Central memory CD8-positive, alpha-beta T cell (primary cell): ENCODE measurements around the gene TBX6.
A peak's percentile ranks its signal among the peaks of the same experiment; 100 is the strongest.

Source experiments
- ATAC-seq: fragments of 150-1000 bp; cut with Tn5 transposase; replicated peaks from 2 replicates; pipeline ENCODE4 v1.10.0; 2022; ENCODE audit warnings: mild to moderate bottlenecking, moderate FRiP score, moderate number of reproducible peaks; ENCODE audit not compliant: poor library complexity, severe bottlenecking; ENCODE audit errors: extremely low read depth
- DNase-seq, 2 donors: peaks; one replicate each; pipeline ENCODE4 v3.0.0; 2021; ENCODE audit warnings: low spot score in 2 of 2
- H3K27ac Mint-ChIP-seq: one replicate; pipeline ENCODE4 v1.8.0; 2022; ENCODE audit warnings: low read depth, mild to moderate bottlenecking, moderate library complexity, mixed read lengths
- H3K27me3 Mint-ChIP-seq: one replicate; pipeline ENCODE4 v1.8.0; 2022; ENCODE audit warnings: mixed read lengths
- H3K36me3 Mint-ChIP-seq: one replicate; pipeline ENCODE4 v1.8.0; 2022; ENCODE audit warnings: mild to moderate bottlenecking, moderate library complexity, mixed read lengths; ENCODE audit not compliant: insufficient read depth
- H3K4me1 Mint-ChIP-seq: one replicate; pipeline ENCODE4 v1.8.0; 2022; ENCODE audit warnings: mixed read lengths
- H3K4me3 Mint-ChIP-seq: one replicate; pipeline ENCODE4 v1.8.0; 2022; ENCODE audit warnings: mild to moderate bottlenecking, moderate library complexity, mixed read lengths
- H3K9me3 Mint-ChIP-seq: one replicate; pipeline ENCODE4 v1.8.0; 2022; ENCODE audit warnings: mixed read lengths

TBX6 gene

DNA sequence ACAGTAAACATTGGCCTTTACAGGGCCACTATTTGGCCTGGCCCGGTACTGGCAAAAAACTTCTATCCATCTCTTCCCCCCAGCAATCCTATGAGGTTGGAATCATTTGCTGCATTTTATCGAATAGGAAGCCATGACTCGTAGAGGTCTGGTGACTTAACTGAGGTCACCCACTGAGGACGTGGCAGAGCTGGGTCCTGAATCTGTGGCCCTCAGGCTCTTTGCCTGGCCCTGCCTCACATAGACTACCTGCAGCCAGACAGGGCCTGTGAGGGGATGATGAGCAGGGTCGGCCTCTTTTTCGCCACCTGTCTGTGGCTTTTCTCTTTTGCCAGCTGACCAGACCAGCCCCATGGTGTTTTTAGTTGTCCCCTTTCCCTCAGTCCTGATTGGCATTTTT, 14.1 kb downstream of the TBX6 start:
- ATAC-seq (no peak), DNase-seq (no peak)
- H3K4me1 Mint-ChIP-seq, result peaks cover 35% of the 10 kb centered on the region
- no peaks in the 10 kb centered on the region for H3K9me3 Mint-ChIP-seq
- H3K4me3 Mint-ChIP-seq, result peak overlapping the region; percentile 89
- peak overlapping the region; percentile 93 for H3K27ac Mint-ChIP-seq
- peaks cover 46% of the 10 kb centered on the region for H3K36me3 Mint-ChIP-seq
- H3K27me3 Mint-ChIP-seq, result no peaks in the 10 kb centered on the region

DNA sequence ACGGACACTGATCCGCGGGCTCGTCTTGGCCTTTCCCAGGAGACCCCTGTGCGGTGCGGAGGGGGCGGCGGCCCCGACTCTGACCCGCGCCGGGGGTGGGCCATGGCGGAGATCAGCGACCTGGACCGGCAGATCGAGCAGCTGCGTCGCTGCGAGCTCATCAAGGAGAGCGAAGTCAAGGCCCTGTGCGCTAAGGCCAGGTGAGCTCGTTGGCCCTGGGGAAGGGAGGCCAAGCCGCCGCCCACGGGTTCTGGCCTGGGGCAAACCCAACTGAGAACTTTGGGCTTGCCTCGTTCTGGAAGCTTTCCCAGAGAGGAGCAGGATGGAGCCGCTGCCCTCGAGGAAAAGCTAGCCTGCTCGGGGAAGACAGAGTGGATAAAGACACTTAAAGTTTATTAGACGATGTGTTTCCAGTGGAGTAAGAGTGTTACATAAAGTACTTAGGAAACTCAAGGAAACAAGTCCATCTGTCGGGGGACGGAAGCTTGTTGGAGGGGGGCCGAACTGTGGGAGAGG, 15.4 kb downstream of the TBX6 start:
- peaks cover 44% of the 10 kb centered on the region for H3K36me3 Mint-ChIP-seq
- no peak for DNase-seq
- ATAC-seq, result peak; percentile 59
- H3K9me3 Mint-ChIP-seq, result no peaks in the 10 kb centered on the region
- H3K4me3 Mint-ChIP-seq, result peak overlapping the region; percentile 89
- H3K27me3 Mint-ChIP-seq, result no peaks in the 10 kb centered on the region
- peaks cover 29% of the 10 kb centered on the region for H3K4me1 Mint-ChIP-seq
- H3K27ac Mint-ChIP-seq, result peak overlapping the region; percentile 93

- H3K4me3 Mint-ChIP-seq, result peak within 1 kb of the TSS; percentile 89
- peaks cover 43% of the 10 kb centered on the region for H3K36me3 Mint-ChIP-seq
- peaks cover 29% of the 10 kb centered on the region for H3K4me1 Mint-ChIP-seq
- H3K27me3 Mint-ChIP-seq, result no peaks in the 10 kb centered on the region
- peak within 1 kb of the TSS; percentile 93 for H3K27ac Mint-ChIP-seq
- no peaks in the 10 kb centered on the region for H3K9me3 Mint-ChIP-seq
- DNase-seq (peak; percentile 78 to 84), ATAC-seq (peak; percentile 92)
Measured at GRCh38 chr16:30075503-30076275, 16.0 kb downstream of the TBX6 start, which contains the start of gene PPP4C. Gene PPP4C, plus strand, starts transcription at chr16:30075994. Its CDS starts 384 bp downstream, at chr16:30076378.

- ATAC-seq, result no peak
- Mint-ChIP-seq H3K4me3 (peak overlapping the region; percentile 29), H3K4me1 (peaks cover 33% of the 10 kb centered on the region), H3K27ac (no peak overlapping the region), H3K9me3 (no peaks in the 10 kb centered on the region), H3K36me3 (peaks cover 64% of the 10 kb centered on the region), H3K27me3 (no peaks in the 10 kb centered on the region)
- no peak for DNase-seq
Measured at GRCh38 chr16:30070490-30070889, 21.2 kb downstream of the TBX6 start.

DNA sequence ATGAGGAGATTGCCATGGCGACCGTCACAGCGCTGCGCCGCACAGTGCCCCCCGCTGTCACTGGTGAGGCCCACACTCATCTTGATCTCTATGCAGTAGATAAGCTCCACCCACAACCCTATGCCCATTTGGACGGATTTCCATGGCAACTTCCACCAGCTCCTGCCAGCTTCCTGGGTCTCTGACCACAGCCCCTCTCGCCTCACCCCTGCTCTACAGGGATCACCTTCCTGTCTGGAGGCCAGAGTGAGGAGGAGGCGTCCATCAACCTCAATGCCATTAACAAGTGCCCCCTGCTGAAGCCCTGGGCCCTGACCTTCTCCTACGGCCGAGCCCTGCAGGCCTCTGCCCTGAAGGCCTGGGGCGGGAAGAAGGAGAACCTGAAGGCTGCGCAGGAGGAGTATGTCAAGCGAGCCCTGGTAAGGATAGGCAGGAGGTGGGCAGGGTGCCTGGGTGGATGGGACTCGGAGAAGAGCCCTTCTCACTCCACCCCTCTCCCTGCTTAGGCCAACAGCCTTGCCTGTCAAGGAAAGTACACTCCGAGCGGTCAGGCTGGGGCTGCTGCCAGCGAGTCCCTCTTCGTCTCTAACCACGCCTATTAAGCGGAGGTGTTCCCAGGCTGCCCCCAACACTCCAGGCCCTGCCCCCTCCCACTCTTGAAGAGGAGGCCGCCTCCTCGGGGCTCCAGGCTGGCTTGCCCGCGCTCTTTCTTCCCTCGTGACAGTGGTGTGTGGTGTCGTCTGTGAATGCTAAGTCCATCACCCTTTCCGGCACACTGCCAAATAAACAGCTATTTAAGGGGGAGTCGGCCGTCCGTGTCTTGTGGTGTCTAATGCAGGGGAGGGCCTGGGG, 21.9 kb downstream of the TBX6 start:
- Mint-ChIP-seq H3K4me1 (peaks cover 28% of the 10 kb centered on the region), H3K9me3 (no peaks in the 10 kb centered on the region), H3K27ac (no peak overlapping the region), H3K4me3 (peak overlapping the region; percentile 29), H3K36me3 (peaks cover 70% of the 10 kb centered on the region), H3K27me3 (no peaks in the 10 kb centered on the region)
- no peak for ATAC-seq
- no peak for DNase-seq

- ATAC-seq, result no peak
- peak; percentile 39 to 51 for DNase-seq
- Mint-ChIP-seq H3K27ac (peak overlapping the region; percentile 32), H3K4me3 (peak overlapping the region; percentile 38), H3K4me1 (peaks cover 33% of the 10 kb centered on the region), H3K9me3 (no peaks in the 10 kb centered on the region), H3K27me3 (no peaks in the 10 kb centered on the region), H3K36me3 (peaks cover 73% of the 10 kb centered on the region)
Measured at GRCh38 chr16:30068750-30069610, 22.7 kb downstream of the TBX6 start.

DNA sequence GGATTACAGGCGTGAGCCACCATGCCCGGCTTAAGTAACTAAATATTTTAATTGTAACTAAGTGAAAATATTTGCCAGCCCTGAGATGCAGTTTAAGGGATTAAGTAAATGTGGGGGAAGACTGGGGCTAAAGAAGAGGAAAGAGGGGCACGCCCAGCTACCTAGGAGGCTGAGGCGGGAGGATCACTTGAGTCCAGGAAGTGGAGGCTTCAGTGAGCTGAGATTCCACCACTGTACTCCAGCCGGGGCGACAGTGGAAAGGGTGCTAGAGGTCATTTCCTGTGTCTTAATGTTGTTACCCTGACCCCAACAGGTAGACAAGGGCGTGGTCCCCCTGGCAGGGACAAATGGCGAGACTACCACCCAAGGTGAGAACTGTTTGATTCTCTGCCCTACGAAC, 23.4 kb downstream of the TBX6 start:
- H3K36me3 Mint-ChIP-seq, result peaks cover 70% of the 10 kb centered on the region
- DNase-seq, result no peak
- no peaks in the 10 kb centered on the region for H3K9me3 Mint-ChIP-seq
- H3K27me3 Mint-ChIP-seq, result no peaks in the 10 kb centered on the region
- ATAC-seq, result no peak
- peak overlapping the region; percentile 32 for H3K27ac Mint-ChIP-seq
- peak overlapping the region; percentile 38 for H3K4me3 Mint-ChIP-seq
- peaks cover 39% of the 10 kb centered on the region for H3K4me1 Mint-ChIP-seq

- Mint-ChIP-seq H3K4me1 (peaks cover 39% of the 10 kb centered on the region), H3K9me3 (no peaks in the 10 kb centered on the region), H3K27ac (no peak overlapping the region), H3K27me3 (no peaks in the 10 kb centered on the region), H3K4me3 (peak overlapping the region; percentile 96), H3K36me3 (peaks cover 70% of the 10 kb centered on the region)
- ATAC-seq (no peak), DNase-seq (no peak)
Measured at GRCh38 chr16:30067584-30067916, 24.2 kb downstream of the TBX6 start.

- Mint-ChIP-seq H3K36me3 (peaks cover 64% of the 10 kb centered on the region), H3K27me3 (no peaks in the 10 kb centered on the region), H3K9me3 (no peaks in the 10 kb centered on the region)
Measured at GRCh38 chr16:30066761-30067583, 24.8 kb downstream of the TBX6 start.

DNA sequence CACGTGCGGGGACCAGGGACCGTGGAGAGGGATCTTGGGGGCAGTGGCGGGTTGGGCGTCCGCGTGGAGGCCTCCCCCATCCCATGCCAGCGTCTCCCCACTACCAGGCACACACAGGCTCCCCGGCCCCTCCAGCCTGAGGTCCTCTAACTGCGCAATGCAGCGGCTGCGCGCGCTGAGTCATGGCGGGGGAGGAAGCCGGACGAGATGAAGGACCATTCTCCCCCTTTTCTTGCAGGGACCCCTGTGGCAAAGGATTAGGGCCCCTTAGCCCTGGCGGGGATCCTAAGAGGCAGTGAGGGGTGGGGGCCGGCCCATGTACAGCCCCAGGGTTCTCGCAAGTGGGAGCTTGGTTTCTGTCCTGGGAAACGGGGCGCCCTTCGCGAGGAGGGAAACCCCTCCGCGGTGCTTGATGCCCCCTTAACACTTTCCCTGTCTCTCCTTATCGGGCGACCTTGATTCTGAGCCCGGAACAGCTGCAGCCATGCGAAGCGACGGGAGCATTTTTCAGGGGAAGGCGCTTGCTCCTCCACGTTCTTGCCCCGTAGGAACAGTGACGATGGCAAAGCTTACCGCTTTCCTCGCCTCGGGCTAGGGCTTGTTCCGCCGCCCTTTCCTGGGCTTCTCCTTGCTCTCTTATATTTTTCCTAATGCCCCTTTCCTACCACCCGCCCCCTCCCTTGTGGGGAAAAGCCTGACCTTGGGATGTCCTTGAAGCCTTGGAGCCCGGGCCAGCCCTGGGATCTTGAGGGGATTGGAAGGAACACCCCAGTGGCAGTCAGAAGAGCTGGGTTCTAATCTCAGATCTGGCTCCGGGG, 25.6 kb downstream of the TBX6 start:
- DNase-seq, result peak in 1 of 2 donors; percentile 21
- no peaks in the 10 kb centered on the region for H3K9me3 Mint-ChIP-seq
- ATAC-seq, result no peak
- peak overlapping the region; percentile 96 for H3K4me3 Mint-ChIP-seq
- H3K36me3 Mint-ChIP-seq, result peaks cover 59% of the 10 kb centered on the region
- H3K4me1 Mint-ChIP-seq, result peaks cover 39% of the 10 kb centered on the region
- H3K27ac Mint-ChIP-seq, result peak overlapping the region; percentile 98
- H3K27me3 Mint-ChIP-seq, result no peaks in the 10 kb centered on the region

More at GRCh38 chr16:30066761-30067583, 24.8 kb downstream of the TBX6 start:
- ATAC-seq, result no peak
- H3K4me1 Mint-ChIP-seq, result peaks cover 39% of the 10 kb centered on the region
- peak overlapping the region; percentile 98 for H3K27ac Mint-ChIP-seq
- no peak for DNase-seq
- peak overlapping the region; percentile 96 for H3K4me3 Mint-ChIP-seq
